Bronchial epithelial cell (primary cell): ENCODE results near the gene DPP10. TPM values are rescaled to one million over a fixed set of nuclear protein-coding genes. Genes with fewer than 3 reads are reported as not detected.

Source experiments
- DNase-seq: peaks from one replicate; pipeline ENCODE4 v3.0.0-alpha.2; 2010; ENCODE audit warnings: low read depth
- FAIRE-seq: peaks from 2 replicates; lab custom pipeline; 2011; peaks lifted over from hg19 to GRCh38; lab: Jason Lieb, UNC
- H3K27me3 ChIP-seq: 2 replicates; pipeline ENCODE4 v1.5.1; 2011; ENCODE audit warnings: low read length; ENCODE audit not compliant: control insufficient read depth, insufficient read depth
- H3K36me3 ChIP-seq: 2 replicates; pipeline ENCODE4 v1.5.1; 2011; ENCODE audit warnings: low read length; ENCODE audit not compliant: control insufficient read depth, insufficient read depth
- H3K4me3 ChIP-seq: 2 replicates; pipeline ENCODE4 v1.5.1; 2011; ENCODE audit warnings: mild to moderate bottlenecking, low read depth, low read length, control low read depth
- CTCF ChIP-seq: IDR thresholded peaks from 2 replicates; pipeline ENCODE4 v1.5.1; 2011; ENCODE audit warnings: mild to moderate bottlenecking, moderate library complexity, low read length, control low read depth, inconsistent platforms; ENCODE audit not compliant: insufficient read depth, severe bottlenecking
- total RNA-seq: library from RNA; depleted of rRNA; stranded (reverse); fragments of >200 nt; gene quantifications from 2 replicates; pipeline ENCODE4 v1.2.1, GENCODE V29; 2014

The DPP10 gene
- total RNA-seq, 1 donor from 2014 or later, result 0.26 TPM

- TF ChIP-seq CTCF, result no peak
- DNase-seq, result no peak
- H3K27me3 ChIP-seq, result no peaks in the 10 kb centered on the region
- no peak for FAIRE-seq
- no peaks in the 10 kb centered on the region for H3K36me3 ChIP-seq
- H3K4me3 ChIP-seq, result no peak overlapping the region
Observed at GRCh38 chr2:114937366-114937930, 495.0 kb downstream of the DPP10 start.

- no peak for DNase-seq
Observed at GRCh38 chr2:114940785-114941458, 498.5 kb downstream of the DPP10 start.

GRCh38 chr2:114949228-114949804 is 506.9 kb downstream of the DPP10 start:
- FAIRE-seq (no peak), DNase-seq (no peak)
- TF ChIP-seq CTCF, result no peak
- H3K27me3 ChIP-seq, result no peaks in the 10 kb centered on the region
- H3K4me3 ChIP-seq, result no peak overlapping the region
- H3K36me3 ChIP-seq, result no peaks in the 10 kb centered on the region

More at GRCh38 chr2:114940785-114941458, 498.5 kb downstream of the DPP10 start:
- H3K36me3 ChIP-seq, result no peaks in the 10 kb centered on the region
- no peak for FAIRE-seq
- TF ChIP-seq CTCF, result no peak
- no peak overlapping the region for H3K4me3 ChIP-seq
- H3K27me3 ChIP-seq, result no peaks in the 10 kb centered on the region

GRCh38 chr2:114960389-114960788 is 517.9 kb downstream of the DPP10 start:
- no peaks in the 10 kb centered on the region for H3K27me3 ChIP-seq
- FAIRE-seq (no peak), DNase-seq (no peak)
- H3K36me3 ChIP-seq, result no peaks in the 10 kb centered on the region
- TF ChIP-seq CTCF, result no peak
- no peak overlapping the region for H3K4me3 ChIP-seq

- no peak for FAIRE-seq
- Histone ChIP-seq H3K36me3 (no peaks in the 10 kb centered on the region), H3K27me3 (no peaks in the 10 kb centered on the region), H3K4me3 (no peak overlapping the region)
- DNase-seq, result no peak
- TF ChIP-seq CTCF, result no peak
Observed at GRCh38 chr2:114962532-114962931, 520.1 kb downstream of the DPP10 start.
